MCF 10A (cell line): ENCODE measurements around the gene DIAPH2. TPM values are rescaled to one million over a fixed set of nuclear protein-coding genes. Genes with fewer than 3 reads are reported as not detected.

ENCODE experiments used
- BruUV-seq: library from RNA; stranded (reverse); fragments of 400-500 nt; replicated peaks from 2 replicates; lab custom pipeline; 2021; lab: Mats Ljungman, UMichigan
- CTCF ChIA-PET: fragments of 300-600 bp; sonication (Branson Sonifier 250); formaldehyde crosslinking; extraction: SDS; loops from one replicate; lab custom pipeline; 2021; ENCODE audit warnings: antibody characterized with exemption, inconsistent platforms; lab: Yijun Ruan, JAX
- POLR2A ChIA-PET: fragments of 300-600, 350-650 bp; sonication (Branson Sonifier 250); formaldehyde crosslinking; extraction: SDS; loops from one replicate; lab custom pipeline; 2020; ENCODE audit warnings: antibody characterized with exemption, inconsistent platforms; lab: Yijun Ruan, JAX
- DNase-seq: peaks from one replicate; pipeline ENCODE4 v3.0.0-alpha.2; 2018; ENCODE audit not compliant: unreplicated experiment
- H3K27ac Mint-ChIP-seq: one replicate; pipeline ENCODE4 v1.8.0; 2022; ENCODE audit warnings: mild to moderate bottlenecking, low read depth, mixed read lengths; ENCODE audit not compliant: unreplicated experiment
- H3K27me3 Mint-ChIP-seq: one replicate; pipeline ENCODE4 v1.8.0; 2022; ENCODE audit warnings: mixed read lengths; ENCODE audit not compliant: insufficient read depth, unreplicated experiment
- H3K36me3 Mint-ChIP-seq: one replicate; pipeline ENCODE4 v1.8.0; 2022; ENCODE audit warnings: mild to moderate bottlenecking, moderate library complexity, mixed read lengths; ENCODE audit not compliant: insufficient read depth, unreplicated experiment
- H3K4me1 Mint-ChIP-seq: one replicate; pipeline ENCODE4 v1.8.0; 2022; ENCODE audit warnings: mixed read lengths; ENCODE audit not compliant: insufficient read depth, unreplicated experiment
- H3K4me3 Mint-ChIP-seq: one replicate; pipeline ENCODE4 v1.8.0; 2022; ENCODE audit warnings: mild to moderate bottlenecking, moderate library complexity, mixed read lengths; ENCODE audit not compliant: unreplicated experiment
- H3K9me3 Mint-ChIP-seq: one replicate; pipeline ENCODE4 v1.8.0; 2022; ENCODE audit warnings: mixed read lengths; ENCODE audit not compliant: unreplicated experiment
- CTCF ChIP-seq: fragments of 200-600 bp; IDR thresholded peaks from one replicate; pipeline ENCODE4 v1.8.0; 2022; ENCODE audit warnings: antibody characterized with exemption, mild to moderate bottlenecking; ENCODE audit not compliant: unreplicated experiment
- intact Hi-C: fragments of 100-400 bp; cut with micrococcal nuclease; formaldehyde crosslinking; loops from 2 replicates; pipeline ENCODE4 v1.14.1; 2022
- total RNA-seq: library from RNA; stranded (reverse); gene quantifications from 2 replicates; pipeline ENCODE4 v1.2.3, GENCODE V29; 2022

The DIAPH2 gene
- total RNA-seq, 1 experiment from 2014 or later = 17.6 TPM

GRCh38 chrX:96957718-96958117 is 273.1 kb downstream of the DIAPH2 start:
- intact Hi-C loops = no loop called here

GRCh38 chrX:96971812-96972211 is 287.2 kb downstream of the DIAPH2 start:
- peaks cover 31% of the 10 kb centered on the region for H3K27me3 Mint-ChIP-seq
- peaks cover 7% of the 10 kb centered on the region for H3K36me3 Mint-ChIP-seq
- H3K4me1 Mint-ChIP-seq = no peaks in the 10 kb centered on the region
- intact Hi-C loops = no loop called here
- no peak overlapping the region for H3K4me3 Mint-ChIP-seq
- peaks cover 8% of the 10 kb centered on the region for H3K9me3 Mint-ChIP-seq
- POLR2A ChIA-PET = no interaction called here
- no peak for TF ChIP-seq CTCF
- CTCF ChIA-PET = interaction anchor here (0.6 kb wide), 1 partner anchor 68 kb away, joined by 3 read pairs; no protein-coding TSS in a partner anchor
- no TSS peak for BruUV-seq
- H3K27ac Mint-ChIP-seq = no peak overlapping the region
- no peak for DNase-seq

More at GRCh38 chrX:96957718-96958117, 273.1 kb downstream of the DIAPH2 start:
- Mint-ChIP-seq H3K9me3 (peaks cover 22% of the 10 kb centered on the region), H3K36me3 (peaks cover 21% of the 10 kb centered on the region), H3K4me3 (no peak overlapping the region), H3K4me1 (no peaks in the 10 kb centered on the region), H3K27ac (no peak overlapping the region), H3K27me3 (no peaks in the 10 kb centered on the region)
- ChIA-PET POLR2A (no interaction called here), CTCF (no interaction called here)
- TF ChIP-seq CTCF = no peak
- no peak for DNase-seq
- no TSS peak for BruUV-seq

GRCh38 chrX:96978906-96979305 is 294.3 kb downstream of the DIAPH2 start:
- DNase-seq = no peak
- Mint-ChIP-seq H3K27me3 (peaks cover 32% of the 10 kb centered on the region), H3K27ac (no peak overlapping the region), H3K4me3 (no peak overlapping the region), H3K36me3 (no peaks in the 10 kb centered on the region), H3K4me1 (no peaks in the 10 kb centered on the region), H3K9me3 (no peaks in the 10 kb centered on the region)
- TF ChIP-seq CTCF = no peak
- CTCF ChIA-PET = no interaction called here
- POLR2A ChIA-PET = no interaction called here
- intact Hi-C loops = no loop called here
- BruUV-seq = no TSS peak

- TF ChIP-seq CTCF = no peak
- ChIA-PET CTCF (no interaction called here), POLR2A (no interaction called here)
- Mint-ChIP-seq H3K27me3 (peaks cover 25% of the 10 kb centered on the region), H3K9me3 (no peaks in the 10 kb centered on the region), H3K4me1 (no peaks in the 10 kb centered on the region), H3K27ac (no peak overlapping the region), H3K4me3 (no peak overlapping the region), H3K36me3 (no peaks in the 10 kb centered on the region)
- BruUV-seq = no TSS peak
- no peak for DNase-seq
- intact Hi-C loops = no loop called here
These were observed 295.1 kb downstream of the DIAPH2 start for GRCh38 chrX:96979766-96980165.
